HUES6 (cell line): ENCODE measurements around the gene PGBD5.

ENCODE experiments used
- H3K27ac ChIP-seq: 2 replicates; pipeline ENCODE4 v1.7.0; 2013; ENCODE audit warnings: low read depth, mild to moderate bottlenecking, low read length, inconsistent platforms
- H3K27me3 ChIP-seq: 2 replicates; pipeline ENCODE4 v1.6.1; 2013; ENCODE audit warnings: low read length; ENCODE audit not compliant: control insufficient read depth, insufficient read depth
- H3K36me3 ChIP-seq: 2 replicates; pipeline ENCODE4 v1.6.1; 2013; ENCODE audit warnings: low read length; ENCODE audit not compliant: control insufficient read depth, insufficient read depth
- H3K4me1 ChIP-seq: 2 replicates; pipeline ENCODE4 v1.6.1; 2013; ENCODE audit warnings: low read length; ENCODE audit not compliant: control insufficient read depth, insufficient read depth
- H3K4me3 ChIP-seq: 2 replicates; pipeline ENCODE4 v1.5.1; 2013; ENCODE audit warnings: low read depth, low read length
- H3K9ac ChIP-seq: one replicate; pipeline ENCODE4 v1.6.1; 2013; ENCODE audit warnings: mild to moderate bottlenecking, low read length
- H3K9me3 ChIP-seq: 2 replicates; pipeline ENCODE4 v1.6.1; 2013; ENCODE audit warnings: low read depth, low read length; ENCODE audit not compliant: control insufficient read depth, insufficient read depth

The PGBD5 gene

GRCh38 chr1:230359992-230360668, 66.0 kb downstream of the PGBD5 start:
- H3K27ac ChIP-seq = no peak overlapping the region
- H3K36me3 ChIP-seq = peaks cover 9% of the 10 kb centered on the region; the same call in 1 of the 2 replicates
- no peak overlapping the region for H3K4me3 ChIP-seq

GRCh38 chr1:230356869-230357794, 69.0 kb downstream of the PGBD5 start:
- no peak overlapping the region for H3K9ac ChIP-seq
- no peak overlapping the region for H3K27ac ChIP-seq
- no peaks in the 10 kb centered on the region; the same call in 1 of the 2 replicates for H3K4me1 ChIP-seq
- peaks cover 4% of the 10 kb centered on the region; the same call in 1 of the 2 replicates for H3K9me3 ChIP-seq
- H3K27me3 ChIP-seq = no peaks in the 10 kb centered on the region
- peaks cover 15% of the 10 kb centered on the region; the same call in 1 of the 2 replicates for H3K36me3 ChIP-seq
- H3K4me3 ChIP-seq = no peak overlapping the region

More at GRCh38 chr1:230359992-230360668, 66.0 kb downstream of the PGBD5 start:
- H3K9me3 ChIP-seq = peaks cover 4% of the 10 kb centered on the region; the same call in 1 of the 2 replicates
- H3K27me3 ChIP-seq = no peaks in the 10 kb centered on the region
- H3K9ac ChIP-seq = no peak overlapping the region
- H3K4me1 ChIP-seq = no peaks in the 10 kb centered on the region; the same call in 1 of the 2 replicates

- H3K36me3 ChIP-seq = peaks cover 15% of the 10 kb centered on the region; the same call in 1 of the 2 replicates
- no peak overlapping the region for H3K9ac ChIP-seq
- peaks cover 4% of the 10 kb centered on the region; the same call in 1 of the 2 replicates for H3K9me3 ChIP-seq
- no peaks in the 10 kb centered on the region for H3K27me3 ChIP-seq
- no peaks in the 10 kb centered on the region; the same call in 1 of the 2 replicates for H3K4me1 ChIP-seq
- H3K4me3 ChIP-seq = no peak overlapping the region
- no peak overlapping the region for H3K27ac ChIP-seq
Observed at GRCh38 chr1:230356190-230356589, 69.9 kb downstream of the PGBD5 start.

- no peak overlapping the region for H3K27ac ChIP-seq
- H3K9ac ChIP-seq = no peak overlapping the region
- H3K4me1 ChIP-seq = no peaks in the 10 kb centered on the region; the same call in 1 of the 2 replicates
- H3K27me3 ChIP-seq = no peaks in the 10 kb centered on the region
- peaks cover 18% of the 10 kb centered on the region; the same call in 1 of the 2 replicates for H3K36me3 ChIP-seq
- no peaks in the 10 kb centered on the region for H3K9me3 ChIP-seq
- H3K4me3 ChIP-seq = no peak overlapping the region
Observed at GRCh38 chr1:230355594-230355993, 70.5 kb downstream of the PGBD5 start.

- Histone ChIP-seq H3K27ac (no peak overlapping the region), H3K4me1 (no peaks in the 10 kb centered on the region; the same call in 1 of the 2 replicates), H3K36me3 (peaks cover 21% of the 10 kb centered on the region), H3K9ac (no peak overlapping the region), H3K4me3 (no peak overlapping the region), H3K27me3 (no peaks in the 10 kb centered on the region), H3K9me3 (no peaks in the 10 kb centered on the region)
Observed at GRCh38 chr1:230355128-230355527, 71.0 kb downstream of the PGBD5 start.

- no peak overlapping the region for H3K9ac ChIP-seq
- no peak overlapping the region for H3K27ac ChIP-seq
- no peaks in the 10 kb centered on the region for H3K27me3 ChIP-seq
Observed at GRCh38 chr1:230354005-230354404, 72.1 kb downstream of the PGBD5 start.

GRCh38 chr1:230352537-230352936, 73.6 kb downstream of the PGBD5 start:
- Histone ChIP-seq H3K27me3 (no peaks in the 10 kb centered on the region), H3K4me3 (no peak overlapping the region), H3K9ac (no peak overlapping the region), H3K36me3 (peaks cover 27% of the 10 kb centered on the region), H3K27ac (no peak overlapping the region), H3K9me3 (no peaks in the 10 kb centered on the region), H3K4me1 (no peaks in the 10 kb centered on the region; the same call in 1 of the 2 replicates)

More at GRCh38 chr1:230354005-230354404, 72.1 kb downstream of the PGBD5 start:
- H3K9me3 ChIP-seq = no peaks in the 10 kb centered on the region
- H3K4me1 ChIP-seq = no peaks in the 10 kb centered on the region
- H3K36me3 ChIP-seq = peaks cover 27% of the 10 kb centered on the region
- no peak overlapping the region for H3K4me3 ChIP-seq

GRCh38 chr1:230351983-230352382, 74.1 kb downstream of the PGBD5 start:
- H3K27ac ChIP-seq = no peak overlapping the region

GRCh38 chr1:230351514-230351913, 74.6 kb downstream of the PGBD5 start:
- Histone ChIP-seq H3K4me1 (no peaks in the 10 kb centered on the region; the same call in 1 of the 2 replicates), H3K9ac (no peak overlapping the region), H3K27me3 (no peaks in the 10 kb centered on the region), H3K36me3 (peaks cover 21% of the 10 kb centered on the region), H3K4me3 (no peak overlapping the region), H3K9me3 (no peaks in the 10 kb centered on the region), H3K27ac (no peak overlapping the region)

More at GRCh38 chr1:230351983-230352382, 74.1 kb downstream of the PGBD5 start:
- Histone ChIP-seq H3K4me3 (no peak overlapping the region), H3K27me3 (no peaks in the 10 kb centered on the region), H3K4me1 (no peaks in the 10 kb centered on the region; the same call in 1 of the 2 replicates), H3K9ac (no peak overlapping the region), H3K9me3 (no peaks in the 10 kb centered on the region), H3K36me3 (peaks cover 26% of the 10 kb centered on the region)

- Histone ChIP-seq H3K36me3 (peaks cover 21% of the 10 kb centered on the region), H3K27me3 (no peaks in the 10 kb centered on the region), H3K9ac (no peak overlapping the region), H3K4me1 (no peaks in the 10 kb centered on the region; the same call in 1 of the 2 replicates), H3K9me3 (no peaks in the 10 kb centered on the region), H3K27ac (no peak overlapping the region), H3K4me3 (no peak overlapping the region)
Observed at GRCh38 chr1:230350208-230350921, 75.8 kb downstream of the PGBD5 start.
